Measurements from ENCODE around the gene FUT9.

Gene FUT9

DNA sequence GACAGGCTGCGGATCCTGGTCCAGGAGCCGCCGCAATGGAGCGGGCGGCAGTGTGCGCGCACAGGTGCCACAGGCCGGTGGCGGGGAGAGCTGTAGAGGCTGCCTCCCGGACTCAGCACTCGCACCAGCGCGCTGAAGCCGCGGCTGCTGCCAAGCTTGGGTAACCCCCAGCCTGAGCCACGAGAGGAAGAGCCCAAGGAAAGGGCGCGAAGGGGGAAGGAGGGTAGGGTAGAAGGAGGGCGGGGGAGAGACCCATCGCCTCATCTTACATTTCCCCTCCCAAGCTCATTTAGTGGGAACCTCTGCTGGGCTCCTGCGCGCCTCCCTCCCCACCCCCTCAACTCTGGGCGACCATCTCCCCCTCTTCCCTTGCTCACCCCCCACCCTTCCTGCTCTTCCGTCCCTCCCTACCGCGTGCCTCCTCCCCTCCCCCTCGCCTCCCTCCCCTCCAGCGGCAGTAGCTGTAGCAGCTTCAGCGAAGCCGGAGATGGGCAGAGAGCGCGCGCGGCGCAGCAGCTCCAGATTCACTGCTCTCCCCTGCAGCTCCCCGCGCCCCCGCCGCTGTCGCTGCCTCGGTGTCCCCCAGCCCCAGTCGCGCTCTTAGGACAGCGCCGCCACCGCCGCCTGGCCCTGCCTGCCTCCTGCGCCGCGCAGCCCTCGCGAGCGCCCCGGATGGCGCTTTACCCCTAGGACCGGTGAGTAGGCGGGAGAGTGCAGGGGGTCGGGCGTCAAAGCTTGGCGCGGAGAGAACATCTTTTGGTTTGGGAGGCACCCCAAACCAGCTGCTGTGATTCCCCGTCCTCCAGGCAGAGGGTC, at the start of gene FUT9:
TSS of gene FUT9 (plus strand) at position 457 of the 816 bp plus-strand sequence. CDS start 187,182 bp downstream, outside the sequence.
- H3K27me3 ChIP-seq (ENCODE audit: control insufficient read depth, insufficient read depth, low read length), result no peaks in the 10 kb centered on the region
- H3K9me3 ChIP-seq (ENCODE audit: control insufficient read depth, low read length), result no peaks in the 10 kb centered on the region
- H3K9ac ChIP-seq (ENCODE audit: low read length), result peak within 1 kb of the TSS; percentile 70
- H3K36me3 ChIP-seq (ENCODE audit: control insufficient read depth, insufficient read depth, low read length), result no peaks in the 10 kb centered on the region
- no peaks in the 10 kb centered on the region for H3K4me1 ChIP-seq (ENCODE audit: control insufficient read depth, insufficient read depth, low read length)
- peak within 1 kb of the TSS; percentile 53 for H3K4me3 ChIP-seq (ENCODE audit: low read length)

- no peaks in the 10 kb centered on the region for H3K36me3 ChIP-seq (ENCODE audit: control insufficient read depth, insufficient read depth, low read length)
- no peak overlapping the region for H3K9ac ChIP-seq (ENCODE audit: low read length)
- no peaks in the 10 kb centered on the region for H3K4me1 ChIP-seq (ENCODE audit: control insufficient read depth, insufficient read depth, low read length)
- no peak overlapping the region for H3K4me3 ChIP-seq (ENCODE audit: low read length)
- peaks cover 6% of the 10 kb centered on the region for H3K9me3 ChIP-seq (ENCODE audit: control insufficient read depth, low read length)
- no peaks in the 10 kb centered on the region for H3K27me3 ChIP-seq (ENCODE audit: control insufficient read depth, insufficient read depth, low read length)
These were observed 48.2 kb upstream of the FUT9 start for GRCh38 chr6:95967594-95967993.

GRCh38 chr6:95973976-95974375, 41.8 kb upstream of the FUT9 start:
- Histone ChIP-seq H3K9ac (ENCODE audit: low read length) (no peak overlapping the region), H3K4me1 (ENCODE audit: control insufficient read depth, insufficient read depth, low read length) (no peaks in the 10 kb centered on the region), H3K9me3 (ENCODE audit: control insufficient read depth, low read length) (no peaks in the 10 kb centered on the region), H3K4me3 (ENCODE audit: low read length) (no peak overlapping the region), H3K36me3 (ENCODE audit: control insufficient read depth, insufficient read depth, low read length) (no peaks in the 10 kb centered on the region), H3K27me3 (ENCODE audit: control insufficient read depth, insufficient read depth, low read length) (no peaks in the 10 kb centered on the region)

DNA sequence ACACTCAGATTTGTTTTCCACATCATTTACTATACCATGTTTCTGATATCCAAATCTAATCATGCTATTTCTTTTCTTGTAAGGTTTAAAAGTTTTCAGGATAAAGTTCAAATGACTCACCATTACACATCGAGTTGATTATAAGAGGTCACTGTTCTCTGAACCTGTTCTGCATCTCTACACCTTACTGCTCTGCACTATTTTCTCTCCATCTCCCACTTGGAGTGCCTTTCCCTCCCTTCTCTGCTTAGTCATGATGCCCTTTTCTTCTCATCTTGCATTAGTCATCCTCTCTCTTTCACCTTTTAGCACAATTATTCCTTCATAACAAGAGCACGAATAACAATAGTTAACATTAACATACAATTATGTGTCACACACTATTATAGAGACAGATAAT, 37.5 kb upstream of the FUT9 start:
- no peaks in the 10 kb centered on the region for H3K36me3 ChIP-seq (ENCODE audit: control insufficient read depth, insufficient read depth, low read length)
- H3K4me3 ChIP-seq (ENCODE audit: low read length), result no peak overlapping the region
- no peaks in the 10 kb centered on the region for H3K4me1 ChIP-seq (ENCODE audit: control insufficient read depth, insufficient read depth, low read length)
- no peaks in the 10 kb centered on the region for H3K27me3 ChIP-seq (ENCODE audit: control insufficient read depth, insufficient read depth, low read length)
- H3K9me3 ChIP-seq (ENCODE audit: control insufficient read depth, low read length), result no peaks in the 10 kb centered on the region
- no peak overlapping the region for H3K9ac ChIP-seq (ENCODE audit: low read length)

GRCh38 chr6:95991906-95992305, 23.9 kb upstream of the FUT9 start:
- no peak overlapping the region for H3K9ac ChIP-seq (ENCODE audit: low read length)
- no peaks in the 10 kb centered on the region for H3K27me3 ChIP-seq (ENCODE audit: control insufficient read depth, insufficient read depth, low read length)
- H3K9me3 ChIP-seq (ENCODE audit: control insufficient read depth, low read length), result no peaks in the 10 kb centered on the region
- H3K4me3 ChIP-seq (ENCODE audit: low read length), result no peak overlapping the region
- H3K4me1 ChIP-seq (ENCODE audit: control insufficient read depth, insufficient read depth, low read length), result no peaks in the 10 kb centered on the region
- no peaks in the 10 kb centered on the region for H3K36me3 ChIP-seq (ENCODE audit: control insufficient read depth, insufficient read depth, low read length)

DNA sequence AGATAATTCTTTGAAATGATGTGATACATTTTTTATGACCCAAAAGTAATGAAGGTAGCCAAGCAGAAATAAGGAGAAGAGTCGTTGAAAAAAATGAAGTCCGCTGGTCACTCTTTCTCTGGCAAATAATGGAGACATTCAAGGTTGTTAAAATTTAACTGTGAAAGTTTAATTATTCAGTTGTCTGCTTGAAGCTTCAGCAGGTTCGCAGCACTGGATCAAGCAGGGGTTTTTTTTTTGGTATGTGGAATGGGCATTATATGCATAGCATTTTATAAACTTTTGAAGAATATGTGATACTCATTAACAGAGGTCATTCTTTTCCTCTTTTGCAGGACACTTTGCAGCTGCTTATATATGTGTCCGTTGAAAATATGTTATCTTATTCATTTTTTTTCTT, 21.6 kb upstream of the FUT9 start:
- Histone ChIP-seq H3K9ac (ENCODE audit: low read length) (no peak overlapping the region), H3K9me3 (ENCODE audit: control insufficient read depth, low read length) (no peaks in the 10 kb centered on the region), H3K4me3 (ENCODE audit: low read length) (no peak overlapping the region), H3K27me3 (ENCODE audit: control insufficient read depth, insufficient read depth, low read length) (no peaks in the 10 kb centered on the region), H3K4me1 (ENCODE audit: control insufficient read depth, insufficient read depth, low read length) (no peaks in the 10 kb centered on the region), H3K36me3 (ENCODE audit: control insufficient read depth, insufficient read depth, low read length) (no peaks in the 10 kb centered on the region)

DNA sequence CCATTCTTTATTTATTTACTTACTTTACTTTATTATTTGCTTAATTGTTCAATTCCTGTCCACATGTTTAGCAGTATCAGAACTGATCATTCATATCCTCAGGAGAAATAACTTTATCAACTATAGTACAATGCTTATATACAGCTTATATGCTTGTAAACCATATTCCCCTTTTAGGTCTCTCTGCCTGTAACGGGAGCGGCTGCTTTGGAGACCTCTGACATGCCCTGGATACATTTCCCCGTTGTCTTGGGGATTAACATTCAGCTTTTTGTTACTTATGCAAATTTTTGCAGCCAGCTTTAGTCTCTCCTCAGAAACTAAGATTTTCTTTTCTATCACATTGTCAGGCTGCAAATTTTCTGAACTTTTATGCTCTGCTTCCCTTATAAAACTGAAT, 17.6 kb upstream of the FUT9 start:
- Histone ChIP-seq H3K36me3 (ENCODE audit: control insufficient read depth, insufficient read depth, low read length) (no peaks in the 10 kb centered on the region), H3K9me3 (ENCODE audit: control insufficient read depth, low read length) (no peaks in the 10 kb centered on the region), H3K4me1 (ENCODE audit: control insufficient read depth, insufficient read depth, low read length) (no peaks in the 10 kb centered on the region), H3K4me3 (ENCODE audit: low read length) (no peak overlapping the region), H3K27me3 (ENCODE audit: control insufficient read depth, insufficient read depth, low read length) (no peaks in the 10 kb centered on the region), H3K9ac (ENCODE audit: low read length) (no peak overlapping the region)

- H3K36me3 ChIP-seq (ENCODE audit: control insufficient read depth, insufficient read depth, low read length), result no peaks in the 10 kb centered on the region
- H3K9me3 ChIP-seq (ENCODE audit: control insufficient read depth, low read length), result no peaks in the 10 kb centered on the region
- no peaks in the 10 kb centered on the region for H3K27me3 ChIP-seq (ENCODE audit: control insufficient read depth, insufficient read depth, low read length)
- H3K4me3 ChIP-seq (ENCODE audit: low read length), result no peak overlapping the region
- no peaks in the 10 kb centered on the region for H3K4me1 ChIP-seq (ENCODE audit: control insufficient read depth, insufficient read depth, low read length)
- H3K9ac ChIP-seq (ENCODE audit: low read length), result no peak overlapping the region
These were observed 13.7 kb upstream of the FUT9 start for GRCh38 chr6:96001891-96002575.

- H3K9ac ChIP-seq (ENCODE audit: low read length), result no peak overlapping the region
- no peaks in the 10 kb centered on the region for H3K4me1 ChIP-seq (ENCODE audit: control insufficient read depth, insufficient read depth, low read length)
- no peaks in the 10 kb centered on the region for H3K27me3 ChIP-seq (ENCODE audit: control insufficient read depth, insufficient read depth, low read length)
- H3K9me3 ChIP-seq (ENCODE audit: control insufficient read depth, low read length), result no peaks in the 10 kb centered on the region
- H3K4me3 ChIP-seq (ENCODE audit: low read length), result no peak overlapping the region
- H3K36me3 ChIP-seq (ENCODE audit: control insufficient read depth, insufficient read depth, low read length), result no peaks in the 10 kb centered on the region
These were observed 13.2 kb upstream of the FUT9 start for GRCh38 chr6:96002576-96002910.

DNA sequence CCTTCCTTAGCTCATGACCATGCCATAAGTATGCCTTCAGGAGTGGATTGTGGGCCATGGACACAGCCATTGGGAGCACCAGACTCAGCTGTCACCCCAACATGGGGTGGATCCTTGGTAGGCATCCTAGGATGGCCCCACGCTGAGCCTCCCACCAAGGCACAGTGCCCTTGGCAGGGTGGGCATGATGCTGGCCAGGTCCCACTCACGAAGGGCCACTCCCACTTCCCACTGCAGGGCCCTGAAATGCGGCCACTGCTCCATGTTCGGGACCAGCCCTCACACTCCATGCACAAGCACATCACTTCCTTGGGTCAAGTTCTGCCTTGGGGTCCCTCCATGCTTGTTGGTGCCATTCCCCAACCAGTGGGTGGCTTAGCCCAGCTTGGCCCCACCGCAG, 12.9 kb upstream of the FUT9 start:
- H3K9me3 ChIP-seq (ENCODE audit: control insufficient read depth, low read length), result no peaks in the 10 kb centered on the region
- no peaks in the 10 kb centered on the region for H3K36me3 ChIP-seq (ENCODE audit: control insufficient read depth, insufficient read depth, low read length)
- H3K4me3 ChIP-seq (ENCODE audit: low read length), result no peak overlapping the region
- H3K27me3 ChIP-seq (ENCODE audit: control insufficient read depth, insufficient read depth, low read length), result no peaks in the 10 kb centered on the region
- no peaks in the 10 kb centered on the region for H3K4me1 ChIP-seq (ENCODE audit: control insufficient read depth, insufficient read depth, low read length)
- no peak overlapping the region for H3K9ac ChIP-seq (ENCODE audit: low read length)

DNA sequence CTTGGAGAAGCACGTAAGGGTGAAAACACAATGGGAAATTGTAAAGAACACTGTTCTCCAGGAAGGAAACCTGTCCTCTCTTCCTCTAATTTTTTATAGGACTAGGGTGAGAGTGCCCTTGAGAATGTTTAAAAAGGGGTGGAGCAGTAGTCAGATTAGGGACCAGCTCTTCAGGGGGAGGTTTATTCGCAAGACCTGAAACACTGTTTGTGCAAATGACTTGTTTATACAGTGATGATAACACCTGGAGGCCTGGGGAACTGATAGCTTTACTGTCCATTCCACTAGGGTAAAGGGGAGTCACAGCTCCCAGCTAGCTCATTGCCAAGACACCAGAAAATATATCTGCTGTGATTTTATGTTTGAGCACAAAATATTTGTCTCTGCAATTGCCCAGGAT, 8.1 kb upstream of the FUT9 start:
- Histone ChIP-seq H3K36me3 (ENCODE audit: control insufficient read depth, insufficient read depth, low read length) (no peaks in the 10 kb centered on the region), H3K9me3 (ENCODE audit: control insufficient read depth, low read length) (no peaks in the 10 kb centered on the region), H3K4me1 (ENCODE audit: control insufficient read depth, insufficient read depth, low read length) (no peaks in the 10 kb centered on the region), H3K4me3 (ENCODE audit: low read length) (no peak overlapping the region), H3K9ac (ENCODE audit: low read length) (no peak overlapping the region), H3K27me3 (ENCODE audit: control insufficient read depth, insufficient read depth, low read length) (no peaks in the 10 kb centered on the region)

GRCh38 chr6:96013531-96013930, 2.2 kb upstream of the FUT9 start:
- Histone ChIP-seq H3K9ac (ENCODE audit: low read length) (peak overlapping the region; percentile 42), H3K9me3 (ENCODE audit: control insufficient read depth, low read length) (no peaks in the 10 kb centered on the region), H3K36me3 (ENCODE audit: control insufficient read depth, insufficient read depth, low read length) (no peaks in the 10 kb centered on the region), H3K4me1 (ENCODE audit: control insufficient read depth, insufficient read depth, low read length) (no peaks in the 10 kb centered on the region), H3K27me3 (ENCODE audit: control insufficient read depth, insufficient read depth, low read length) (no peaks in the 10 kb centered on the region), H3K4me3 (ENCODE audit: low read length) (no peak overlapping the region)
